ENCODE data around the gene GNB1. TPM values are rescaled to one million over a fixed set of nuclear protein-coding genes. Genes with fewer than 3 reads are reported as not detected.

Gene GNB1
- total RNA-seq, 1 experiment from 2014 or later, result 400 TPM

GRCh38 chr1:1858382-1859086 lies 32.4 kb downstream of the GNB1 start:
- no peak overlapping the region for H3K4me2 ChIP-seq (ENCODE audit: insufficient read depth, insufficient read length, low read length)
- no peaks in the 10 kb centered on the region for H3K27me3 Mint-ChIP-seq (ENCODE audit: low read depth)

More at GRCh38 chr1:1858382-1859086, 32.4 kb downstream of the GNB1 start:
- peak; percentile 55 for DNase-seq
- Histone ChIP-seq H3K9ac (ENCODE audit: extremely low read depth, insufficient read length, low read length) (no peak overlapping the region), H3K23ac (ENCODE audit: insufficient read length, low read depth, low read length) (no peak overlapping the region), H3T11ph (ENCODE audit: low read length) (no peak overlapping the region), H4K91ac (ENCODE audit: insufficient read length, low read depth, low read length) (no peak overlapping the region), H4K20me1 (ENCODE audit: control insufficient read depth, insufficient read depth, insufficient read length) (no peaks in the 10 kb centered on the region), H3K14ac (ENCODE audit: insufficient read depth, low read length) (no peak overlapping the region), H3K79me2 (ENCODE audit: insufficient read depth, low read length) (peaks cover 71% of the 10 kb centered on the region), H4K5ac (ENCODE audit: insufficient read length, low read depth, low read length) (no peak overlapping the region), H2AK5ac (ENCODE audit: insufficient read length, low read length) (no peak overlapping the region), H2BK15ac (ENCODE audit: low read depth, low read length) (no peak overlapping the region), H2AFZ (ENCODE audit: low read length) (no peak overlapping the region), H2BK20ac (ENCODE audit: low read depth, low read length, poor library complexity, severe bottlenecking) (no peak overlapping the region), H3K56ac (ENCODE audit: insufficient read length, low read depth, low read length) (no peak overlapping the region), H3K23me2 (ENCODE audit: insufficient read length, low read depth, low read length, poor library complexity, severe bottlenecking) (no peaks in the 10 kb centered on the region), H2BK12ac (ENCODE audit: insufficient read length, low read depth, low read length) (no peak overlapping the region), H3K4me1 (ENCODE audit: insufficient read depth, low read length) (no peaks in the 10 kb centered on the region; the same call in 1 of the 2 replicates), H3K79me1 (ENCODE audit: insufficient read depth, low read depth, low read length, poor library complexity, severe bottlenecking) (peaks cover 9% of the 10 kb centered on the region), H3K4ac (ENCODE audit: low read depth, low read length) (no peak overlapping the region), H2BK120ac (ENCODE audit: low read depth, low read length, poor library complexity, severe bottlenecking) (no peak overlapping the region), H3K9me3 (ENCODE audit: control insufficient read depth, low read depth, low read length) (no peaks in the 10 kb centered on the region), H2BK5ac (ENCODE audit: insufficient read length, low read length) (no peak overlapping the region), H3K27ac (ENCODE audit: insufficient read length, low read depth, low read length) (no peak overlapping the region), H3K18ac (ENCODE audit: insufficient read length, low read depth, low read length) (no peak overlapping the region), H3K27me3 (ENCODE audit: insufficient read depth, low read length) (no peaks in the 10 kb centered on the region), H4K8ac (replicated peaks; ENCODE audit: insufficient read length, low read depth, low read length) (no peak overlapping the region)
- Mint-ChIP-seq H3K9me3 (no peaks in the 10 kb centered on the region), H3K36me3 (ENCODE audit: insufficient read depth in 1 of 3, low read depth in 3 of 3) (peaks cover 0 to 16% (median 0%) of the 10 kb centered on the region in 3 experiments; a peak in 2 of 7 replicates), H3K4me1 (peaks cover 34 to 42% of the 10 kb centered on the region in 2 experiments), H3K4me3 (no peak overlapping the region), H3K27ac (peak overlapping the region; percentile 30 to 82 (median 62); a peak in 4 of 7 replicates)
- WGBS (ENCODE audit: extremely low coverage, insufficient read length, low lambda C conversion rate), result no CpG with 5 or more reads among the region's 9 CpGs
- TF ChIP-seq CTCF (conservative IDR thresholded peaks at IDR 0.05), result peak; percentile 44; the same call in 2 of the 3 replicates

Measured in H9 (cell line).